Astrocyte of the cerebellum (primary cell): ENCODE results near the gene ALOX5AP.

Experiments
- DNase-seq: peaks from one replicate; pipeline ENCODE4 v3.0.0-alpha.2; 2011; ENCODE audit warnings: low read depth
- H3K4me3 ChIP-seq: 2 replicates; pipeline ENCODE4 v1.5.1; 2011; ENCODE audit warnings: mild to moderate bottlenecking, low read depth, low read length, moderate library complexity
- in situ Hi-C: cut with HindIII; loops from 2 replicates; pipeline ENCODE4 v1.10.0; 2017; ENCODE audit warnings: low sequenced_read_pairs
- TF ChIP-seq, protein P1 (sequence below): IDR thresholded peaks from 2 replicates; pipeline ENCODE4 v1.5.1; 2012; ENCODE audit warnings: low read length, low read depth, moderate library complexity, mild to moderate bottlenecking; ENCODE audit errors: missing control alignments

Gene ALOX5AP

GRCh38 chr13:30770929-30771328 is 35.6 kb downstream of the ALOX5AP start:
- TF ChIP-seq, protein P1, sequence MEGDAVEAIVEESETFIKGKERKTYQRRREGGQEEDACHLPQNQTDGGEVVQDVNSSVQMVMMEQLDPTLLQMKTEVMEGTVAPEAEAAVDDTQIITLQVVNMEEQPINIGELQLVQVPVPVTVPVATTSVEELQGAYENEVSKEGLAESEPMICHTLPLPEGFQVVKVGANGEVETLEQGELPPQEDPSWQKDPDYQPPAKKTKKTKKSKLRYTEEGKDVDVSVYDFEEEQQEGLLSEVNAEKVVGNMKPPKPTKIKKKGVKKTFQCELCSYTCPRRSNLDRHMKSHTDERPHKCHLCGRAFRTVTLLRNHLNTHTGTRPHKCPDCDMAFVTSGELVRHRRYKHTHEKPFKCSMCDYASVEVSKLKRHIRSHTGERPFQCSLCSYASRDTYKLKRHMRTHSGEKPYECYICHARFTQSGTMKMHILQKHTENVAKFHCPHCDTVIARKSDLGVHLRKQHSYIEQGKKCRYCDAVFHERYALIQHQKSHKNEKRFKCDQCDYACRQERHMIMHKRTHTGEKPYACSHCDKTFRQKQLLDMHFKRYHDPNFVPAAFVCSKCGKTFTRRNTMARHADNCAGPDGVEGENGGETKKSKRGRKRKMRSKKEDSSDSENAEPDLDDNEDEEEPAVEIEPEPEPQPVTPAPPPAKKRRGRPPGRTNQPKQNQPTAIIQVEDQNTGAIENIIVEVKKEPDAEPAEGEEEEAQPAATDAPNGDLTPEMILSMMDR = no peak
- in situ Hi-C loops = no loop called here
- DNase-seq = no peak
- H3K4me3 ChIP-seq = no peak overlapping the region

DNA sequence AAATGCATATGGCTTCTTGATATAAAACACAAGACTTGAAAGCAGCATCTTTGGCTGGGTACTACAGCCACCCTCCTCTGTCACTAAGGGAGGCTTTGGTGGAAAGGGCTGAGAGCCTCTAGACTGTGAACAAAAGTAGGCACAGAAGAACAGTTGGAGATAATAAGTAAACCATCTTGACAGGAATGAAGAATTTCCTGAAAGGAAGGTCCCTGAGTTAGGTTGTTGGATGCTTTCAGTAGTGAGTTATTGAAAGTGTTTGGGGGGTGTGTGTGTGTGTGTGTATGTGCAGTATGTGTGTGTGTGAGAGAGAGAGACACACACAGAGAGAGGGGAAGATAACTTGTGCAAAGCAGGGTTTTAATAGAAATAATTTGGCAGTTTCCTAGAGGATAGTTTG is 38.2 kb downstream of the ALOX5AP start:
- in situ Hi-C loops = no loop called here
- no peak for DNase-seq
- TF ChIP-seq, protein P1 = no peak
- H3K4me3 ChIP-seq = no peak overlapping the region

GRCh38 chr13:30774214-30774730 is 38.9 kb downstream of the ALOX5AP start:
- DNase-seq = no peak
- TF ChIP-seq, protein P1 = no peak
- no peak overlapping the region for H3K4me3 ChIP-seq
- in situ Hi-C loops = no loop called here

DNA sequence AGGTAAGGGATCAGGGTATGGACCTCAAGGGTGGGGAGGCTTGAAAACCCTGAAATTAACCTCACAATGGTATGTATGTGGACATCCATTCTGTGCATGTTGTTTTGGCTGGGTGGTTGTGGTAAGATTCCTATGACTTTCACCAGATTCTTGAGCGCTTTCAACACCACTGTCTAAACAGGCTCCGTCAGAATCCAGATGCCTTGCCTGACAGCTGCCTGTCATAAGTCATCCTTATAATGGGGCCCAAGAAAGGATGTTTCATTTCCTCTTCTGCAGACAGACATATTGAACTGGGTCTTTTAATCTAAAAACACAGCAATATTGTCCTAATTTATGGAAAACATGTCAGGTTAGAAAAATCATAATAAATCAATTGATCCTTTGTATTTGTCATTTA is 41.3 kb downstream of the ALOX5AP start:
- H3K4me3 ChIP-seq = no peak overlapping the region
- DNase-seq = no peak
- TF ChIP-seq, protein P1 = no peak
- in situ Hi-C loops = no loop called here

- TF ChIP-seq, protein P1 = no peak
- H3K4me3 ChIP-seq = no peak overlapping the region
- in situ Hi-C loops = no loop called here
- DNase-seq = no peak
Observed at GRCh38 chr13:30779016-30779415, 43.7 kb downstream of the ALOX5AP start.

DNA sequence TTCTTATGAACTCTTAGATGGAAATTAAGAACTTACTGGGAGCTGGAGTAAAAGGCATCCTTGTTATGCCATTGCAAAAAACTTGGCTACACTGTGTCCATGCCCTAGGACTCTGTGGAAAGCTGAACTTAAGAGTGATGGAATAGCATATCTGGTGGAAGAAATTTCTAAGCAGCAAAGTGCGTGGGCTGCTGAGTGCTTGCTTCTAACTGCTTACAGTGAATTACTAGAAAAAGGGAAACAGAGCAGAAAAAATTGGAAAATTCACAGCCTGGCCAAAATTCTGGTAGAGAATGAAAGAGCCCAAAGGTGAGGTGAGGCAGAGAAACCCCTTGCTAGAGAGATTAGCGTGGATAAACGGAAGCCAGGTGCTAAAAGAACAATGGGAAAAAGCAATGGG is 44.3 kb downstream of the ALOX5AP start:
- no peak for DNase-seq
- TF ChIP-seq, protein P1 = no peak
- no peak overlapping the region for H3K4me3 ChIP-seq
- in situ Hi-C loops = no loop called here
